Measurements from ENCODE around the gene KLHL40.

DNA sequence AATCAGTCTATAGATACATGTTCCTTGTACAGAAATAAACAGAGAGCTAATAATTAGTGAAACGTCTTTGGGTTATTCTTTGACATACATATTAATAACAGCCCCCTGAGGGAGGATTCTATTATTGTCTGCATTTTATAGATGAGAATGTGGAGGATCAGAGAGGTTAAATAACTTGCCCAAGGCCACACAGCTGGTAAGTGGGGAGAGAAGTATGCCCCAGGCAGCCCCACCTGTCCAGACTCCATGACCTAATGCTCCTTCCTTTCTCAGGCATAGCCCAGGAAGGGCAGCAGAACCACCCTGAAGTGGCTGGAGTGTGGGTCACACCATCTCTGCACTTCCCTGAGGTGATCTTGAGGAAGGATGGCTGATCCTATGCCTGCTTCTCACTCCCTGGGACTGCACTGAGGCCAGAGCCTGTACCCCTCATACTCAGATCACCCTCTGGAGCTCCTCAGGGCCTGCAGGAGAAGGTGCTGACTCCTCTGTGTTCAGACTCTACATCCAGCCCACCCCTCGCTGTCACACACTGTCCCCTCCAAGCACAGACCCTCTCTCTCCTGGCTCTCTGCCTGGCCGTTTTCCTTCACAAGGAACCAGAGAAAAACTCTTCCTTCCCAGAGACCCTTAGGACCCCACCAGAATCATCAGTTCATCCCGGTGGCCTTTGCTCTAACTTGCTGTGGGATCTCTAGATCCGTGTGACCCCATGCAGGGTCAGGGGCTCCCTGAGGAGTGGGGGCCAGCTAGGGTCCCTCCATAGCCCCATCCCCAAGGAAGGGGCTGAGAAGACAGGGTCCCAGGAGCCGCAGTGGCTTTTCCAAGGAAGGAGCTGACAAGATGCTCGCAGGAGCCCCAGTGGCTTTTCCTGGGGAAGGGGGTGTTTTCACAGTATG, 21.6 kb downstream of the KLHL40 start:
- no peak for TF ChIP-seq EZH2 (IDR thresholded peaks at IDR 0.05; ENCODE audit: borderline replicate concordance, low read length)
- TF ChIP-seq, protein P1, sequence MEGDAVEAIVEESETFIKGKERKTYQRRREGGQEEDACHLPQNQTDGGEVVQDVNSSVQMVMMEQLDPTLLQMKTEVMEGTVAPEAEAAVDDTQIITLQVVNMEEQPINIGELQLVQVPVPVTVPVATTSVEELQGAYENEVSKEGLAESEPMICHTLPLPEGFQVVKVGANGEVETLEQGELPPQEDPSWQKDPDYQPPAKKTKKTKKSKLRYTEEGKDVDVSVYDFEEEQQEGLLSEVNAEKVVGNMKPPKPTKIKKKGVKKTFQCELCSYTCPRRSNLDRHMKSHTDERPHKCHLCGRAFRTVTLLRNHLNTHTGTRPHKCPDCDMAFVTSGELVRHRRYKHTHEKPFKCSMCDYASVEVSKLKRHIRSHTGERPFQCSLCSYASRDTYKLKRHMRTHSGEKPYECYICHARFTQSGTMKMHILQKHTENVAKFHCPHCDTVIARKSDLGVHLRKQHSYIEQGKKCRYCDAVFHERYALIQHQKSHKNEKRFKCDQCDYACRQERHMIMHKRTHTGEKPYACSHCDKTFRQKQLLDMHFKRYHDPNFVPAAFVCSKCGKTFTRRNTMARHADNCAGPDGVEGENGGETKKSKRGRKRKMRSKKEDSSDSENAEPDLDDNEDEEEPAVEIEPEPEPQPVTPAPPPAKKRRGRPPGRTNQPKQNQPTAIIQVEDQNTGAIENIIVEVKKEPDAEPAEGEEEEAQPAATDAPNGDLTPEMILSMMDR (conservative IDR thresholded peaks at IDR 0.05 in 1 of 2, IDR thresholded peaks at IDR 0.05 in 1 of 2; ENCODE audit: extremely low read depth in 1 of 2, insufficient read depth in 1 of 2, low read depth in 1 of 2, low read length in 2 of 2), result no peak
